Natural killer cell (primary cell): ENCODE results near the gene PLIN5. TPM values are rescaled to one million over a fixed set of nuclear protein-coding genes. Genes with fewer than 3 reads are reported as not detected.

Experiments used
- ATAC-seq, 3 donors: fragments of 150-1000 bp in 2 of 3; fragments of 200-7000 bp in 1 of 3; cut with Tn5 transposase; 1 replicate in 1 of 3; 2 replicates in 2 of 3; pipeline ENCODE4 v1.10.0; 2021; ENCODE audit warnings: mild to moderate bottlenecking in 2 of 3, moderate library complexity in 2 of 3
- DNase-seq, 2 donors: peaks; one replicate each; pipeline versions ENCODE4 v3.0.0 to v3.0.0-alpha.2; 2013 to 2021; ENCODE audit warnings: mixed read lengths in 1 of 2
- H3K27ac ChIP-seq: one replicate; pipeline ENCODE4 v1.5.1; 2013; ENCODE audit warnings: mild to moderate bottlenecking, low read length
- H3K27me3 ChIP-seq: one replicate; pipeline ENCODE4 v1.6.1; 2013; ENCODE audit warnings: low read length; ENCODE audit not compliant: control insufficient read depth, insufficient read depth
- H3K36me3 ChIP-seq: one replicate; pipeline ENCODE4 v1.6.1; 2013; ENCODE audit warnings: low read length; ENCODE audit not compliant: control insufficient read depth, insufficient read depth
- H3K4me1 ChIP-seq: one replicate; pipeline ENCODE4 v1.6.1; 2013; ENCODE audit warnings: low read length; ENCODE audit not compliant: control insufficient read depth, insufficient read depth
- H3K4me3 ChIP-seq: one replicate; pipeline ENCODE4 v1.5.1; 2013; ENCODE audit warnings: low read length
- H3K9me3 ChIP-seq: one replicate; pipeline ENCODE4 v1.6.1; 2013; ENCODE audit warnings: low read length; ENCODE audit not compliant: control insufficient read depth, insufficient read depth
- H3K27ac Mint-ChIP-seq, 2 donors: one replicate each; pipeline ENCODE4 v1.8.0; 2022; ENCODE audit warnings: mild to moderate bottlenecking in 2 of 2, mixed read lengths in 2 of 2, moderate library complexity in 1 of 2
- H3K27me3 Mint-ChIP-seq, 2 donors: one replicate each; pipeline ENCODE4 v1.8.0; 2022; ENCODE audit warnings: low read depth in 2 of 2, mixed read lengths in 2 of 2
- H3K36me3 Mint-ChIP-seq: one replicate; pipeline ENCODE4 v1.8.0; 2022; ENCODE audit warnings: mixed read lengths
- H3K4me1 Mint-ChIP-seq, 2 donors: one replicate each; pipeline ENCODE4 v1.8.0; 2022; ENCODE audit warnings: mixed read lengths in 2 of 2
- H3K4me3 Mint-ChIP-seq: one replicate; pipeline ENCODE4 v1.8.0; 2022; ENCODE audit warnings: mild to moderate bottlenecking, moderate library complexity, mixed read lengths
- H3K9me3 Mint-ChIP-seq, 2 donors: one replicate each; pipeline ENCODE4 v1.8.0; 2022; ENCODE audit warnings: mixed read lengths in 2 of 2
- CTCF ChIP-seq: fragments of 200-600 bp; IDR thresholded peaks from one replicate; pipeline ENCODE4 v1.8.0; 2022; ENCODE audit warnings: antibody characterized with exemption
- WGBS: methylation state at CpG from one replicate; pipeline ENCODE4 v1.1.7; 2013; ENCODE audit warnings: missing lambda C conversion rate; ENCODE audit not compliant: insufficient coverage; 5-methylcytosine and 5-hydroxymethylcytosine counted together
- intact Hi-C: fragments of 100-400 bp; cut with micrococcal nuclease; formaldehyde crosslinking; loops from one replicate; pipeline ENCODE4 v1.14.2; 2022
- total RNA-seq, 4 donors: library from RNA; stranded (reverse); fragments of 120-200 nt in 1 of 4; gene quantifications; one replicate each; pipeline versions ENCODE4 v1.2.3 to v1.2.4, GENCODE V29; 2013 to 2022

The PLIN5 gene
- total RNA-seq, 3 donors from 2014 or later (not counting 1 experiment from before 2014, with no cell fraction given), result 0.65 TPM; not detected in 2

GRCh38 chr19:4579389-4579788, 44.4 kb upstream of the PLIN5 start:
- Histone ChIP-seq H3K36me3 (no peaks in the 10 kb centered on the region), H3K27ac (no peak overlapping the region), H3K4me3 (no peak overlapping the region), H3K9me3 (no peaks in the 10 kb centered on the region), H3K27me3 (peaks cover 33% of the 10 kb centered on the region), H3K4me1 (peaks cover 13% of the 10 kb centered on the region)
- peaks cover 10 to 13% of the 10 kb centered on the region in 2 donors for H3K4me1 Mint-ChIP-seq
- no peak for DNase-seq
- 83% methylated on average over 8 of the region's 8 CpGs for WGBS
- ATAC-seq, result no peak
- no peaks in the 10 kb centered on the region for H3K9me3 Mint-ChIP-seq
- peaks cover 33 to 45% of the 10 kb centered on the region in 2 donors for H3K27me3 Mint-ChIP-seq
- intact Hi-C loops, result loop anchor here (10.0 kb wide), 1 partner anchor 225 kb away; no protein-coding TSS in a partner anchor
- no peaks in the 10 kb centered on the region for H3K36me3 Mint-ChIP-seq
- no peak overlapping the region for H3K27ac Mint-ChIP-seq
- TF ChIP-seq CTCF, result no peak
- no peak overlapping the region for H3K4me3 Mint-ChIP-seq

- no peak for TF ChIP-seq CTCF
- peaks cover 10 to 13% of the 10 kb centered on the region in 2 donors for H3K4me1 Mint-ChIP-seq
- no peak overlapping the region for H3K27ac ChIP-seq
- no peak overlapping the region for H3K27ac Mint-ChIP-seq
- ATAC-seq, result no peak
- WGBS, result 80% methylated on average over 11 of the region's 11 CpGs
- H3K4me1 ChIP-seq, result peaks cover 7% of the 10 kb centered on the region
- intact Hi-C loops, result loop anchor here (10.0 kb wide), 1 partner anchor 226 kb away; no protein-coding TSS in a partner anchor
- no peak overlapping the region for H3K4me3 Mint-ChIP-seq
- H3K27me3 ChIP-seq, result peaks cover 27% of the 10 kb centered on the region
- no peaks in the 10 kb centered on the region for H3K36me3 Mint-ChIP-seq
- no peak for DNase-seq
- peaks cover 33 to 45% of the 10 kb centered on the region in 2 donors for H3K27me3 Mint-ChIP-seq
- no peaks in the 10 kb centered on the region for H3K9me3 ChIP-seq
- H3K4me3 ChIP-seq, result no peak overlapping the region
- H3K36me3 ChIP-seq, result no peaks in the 10 kb centered on the region
- H3K9me3 Mint-ChIP-seq, result no peaks in the 10 kb centered on the region
Measured at GRCh38 chr19:4578552-4579248, 43.7 kb upstream of the PLIN5 start.

DNA sequence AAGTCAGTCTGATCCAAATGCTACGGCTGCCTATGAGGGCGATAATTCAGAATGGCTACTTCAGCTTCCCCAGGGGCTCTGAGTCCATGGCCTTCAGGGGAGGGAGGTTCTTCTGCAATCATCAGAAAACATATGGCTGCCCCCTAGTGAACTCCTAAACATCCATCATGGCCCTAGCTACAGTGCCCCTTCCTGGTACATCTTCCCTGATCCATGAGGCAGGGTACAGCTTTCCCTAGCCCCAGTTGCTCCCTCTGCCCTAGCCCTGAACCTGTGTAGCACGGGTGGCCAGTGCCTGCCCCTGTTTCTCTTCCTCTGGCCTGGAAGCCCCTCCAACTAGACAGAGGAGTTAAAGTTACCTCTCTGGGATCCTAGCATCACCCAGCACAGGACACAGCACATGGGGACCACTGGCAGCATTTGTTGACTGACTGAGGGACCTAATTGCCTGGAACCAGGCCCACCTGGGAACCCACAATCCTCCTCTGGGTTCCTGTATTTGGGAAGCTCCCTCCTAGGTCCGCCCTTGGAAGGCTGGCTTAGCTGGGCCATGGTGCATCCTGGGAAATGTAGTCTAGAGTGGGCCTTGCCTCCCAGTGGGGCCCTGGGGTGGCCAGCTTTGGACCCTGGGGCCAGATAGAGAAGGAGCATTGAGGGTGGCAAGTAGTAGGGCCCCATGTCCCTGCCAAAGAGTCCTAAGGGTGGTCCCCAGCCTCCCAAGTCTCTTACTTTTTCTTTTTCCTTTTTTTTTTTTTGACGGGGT, 42.2 kb upstream of the PLIN5 start:
- ATAC-seq (no peak), DNase-seq (no peak)
- H3K36me3 Mint-ChIP-seq, result no peaks in the 10 kb centered on the region
- Histone ChIP-seq H3K4me3 (no peak overlapping the region), H3K9me3 (no peaks in the 10 kb centered on the region), H3K36me3 (no peaks in the 10 kb centered on the region), H3K4me1 (peaks cover 7% of the 10 kb centered on the region), H3K27me3 (peaks cover 19% of the 10 kb centered on the region), H3K27ac (no peak overlapping the region)
- no peak overlapping the region for H3K4me3 Mint-ChIP-seq
- no peak for TF ChIP-seq CTCF
- intact Hi-C loops, result loop anchor here (10.0 kb wide), 1 partner anchor 228 kb away; no protein-coding TSS in a partner anchor
- no peak overlapping the region for H3K27ac Mint-ChIP-seq
- peaks cover 27 to 37% of the 10 kb centered on the region in 2 donors for H3K27me3 Mint-ChIP-seq
- peaks cover 5 to 8% of the 10 kb centered on the region in 2 donors for H3K4me1 Mint-ChIP-seq
- WGBS, result 82% methylated on average over 5 of the region's 5 CpGs
- no peaks in the 10 kb centered on the region for H3K9me3 Mint-ChIP-seq
